ENCODE measurements around the gene APEX2. TPM values are rescaled to one million over a fixed set of nuclear protein-coding genes. Genes with fewer than 3 reads are reported as not detected.

The APEX2 gene
- total and polyA plus RNA-seq, 2 of the 4 experiments (the other 2 are of a cell fraction): 3.4 to 16.5 TPM

- WGBS, 2 experiments (ENCODE audit: extremely low coverage in 2 of 2, insufficient read length in 1 of 2): 83% methylated on average over 1 of the region's 7 CpGs; no CpG with 5 or more reads in 1 of the 2 experiments
- POLR2A ChIA-PET (ENCODE audit: unreplicated experiment): no interaction called here
- dilution Hi-C loops (cut with HindIII; ENCODE audit: low sequenced_read_pairs, unreplicated experiment): no loop called here
- TF ChIP-seq MXI1 (IDR thresholded peaks at IDR 0.05; ENCODE audit: borderline replicate concordance, low read depth, low read length): no peak
- TF ChIP-seq RCOR1 (IDR thresholded peaks at IDR 0.05; ENCODE audit: insufficient replicate concordance, low read length): no peak
- TF ChIP-seq RAD21 (IDR thresholded peaks at IDR 0.05; ENCODE audit: low read length): no peak
- TF ChIP-seq BHLHE40 (IDR thresholded peaks at IDR 0.05; ENCODE audit: low read depth, low read length): no peak
- TF ChIP-seq FOS (IDR thresholded peaks at IDR 0.05; ENCODE audit: low read depth, low read length): no peak
- no peak for TF ChIP-seq RFX5 (IDR thresholded peaks at IDR 0.05; ENCODE audit: low read depth, low read length)
- TF ChIP-seq NFE2L2 (IDR thresholded peaks at IDR 0.05; ENCODE audit: low read depth, low read length): no peak
- TF ChIP-seq CHD1 (IDR thresholded peaks at IDR 0.05; ENCODE audit: low read depth, low read length): no peak
- no peak for TF ChIP-seq CTCF (conservative IDR thresholded peaks at IDR 0.05; ENCODE audit: low read depth, low read length)
- TF ChIP-seq MAZ (IDR thresholded peaks at IDR 0.05; ENCODE audit: borderline replicate concordance, low read depth, low read length): no peak
- no peak for TF ChIP-seq MAFK (IDR thresholded peaks at IDR 0.05; ENCODE audit: low read depth, low read length)
- TF ChIP-seq POLR2A (IDR thresholded peaks at IDR 0.05; ENCODE audit: low read depth, low read length): no peak
- TF ChIP-seq CEBPB (IDR thresholded peaks at IDR 0.05; ENCODE audit: low read depth, low read length): no peak
- TF ChIP-seq ELK1 (IDR thresholded peaks at IDR 0.05; ENCODE audit: borderline replicate concordance, low read depth, low read length): no peak
- TF ChIP-seq SMC3 (IDR thresholded peaks at IDR 0.05; ENCODE audit: low read depth, low read length): no peak
These were observed 30.4 kb downstream of the APEX2 start, which contains the start of gene ALAS2 for GRCh38 chrX:55030271-55031205. ALAS2 (minus strand) TSS chrX:55030977; CDS start chrX:55026000, 4,977 bp downstream.

More at GRCh38 chrX:55030271-55031205, 30.4 kb downstream of the APEX2 start, which contains the start of gene ALAS2:
- H3K27me3 ChIP-seq (ENCODE audit: control insufficient read depth, insufficient read depth, low read length): peaks cover 8% of the 10 kb centered on the region
- no peak within 1 kb of the TSS for H2AK5ac ChIP-seq (ENCODE audit: low read depth, low read length)
- no peak within 1 kb of the TSS for H3K14ac ChIP-seq (replicated peaks; ENCODE audit: low read depth, low read length)
- H2AK9ac ChIP-seq (replicated peaks; ENCODE audit: low read depth, low read length, poor library complexity): no peak within 1 kb of the TSS
- no peaks in the 10 kb centered on the region for H3K36me3 ChIP-seq (ENCODE audit: control insufficient read depth, insufficient read depth, low read length)
- CTCF ChIA-PET: no interaction called here
- H2BK20ac ChIP-seq (ENCODE audit: low read depth, low read length): no peak within 1 kb of the TSS
- H3K27ac ChIP-seq (ENCODE audit: insufficient read depth, low read length): no peak within 1 kb of the TSS
- H2AFZ ChIP-seq (replicated peaks; ENCODE audit: low read length, poor library complexity): no peak within 1 kb of the TSS
- no peak within 1 kb of the TSS for H4K8ac ChIP-seq (ENCODE audit: low read depth in 2 of 2, low read length in 2 of 2)
- no TSS peak for BruUV-seq (replicated peaks)
- H3K4ac ChIP-seq (ENCODE audit: low read depth, low read length): no peak within 1 kb of the TSS
- no peak within 1 kb of the TSS for H3K4me3 ChIP-seq (ENCODE audit: insufficient read depth, low read depth, low read length)
- no peak within 1 kb of the TSS for H2BK120ac ChIP-seq (ENCODE audit: low read depth, low read length)
- no peak within 1 kb of the TSS for H2BK5ac ChIP-seq (ENCODE audit: low read depth, low read length, poor library complexity, severe bottlenecking)
- no peaks in the 10 kb centered on the region for H3K4me1 ChIP-seq (ENCODE audit: control insufficient read depth, insufficient read depth, low read length)
- no peak within 1 kb of the TSS for H3K23ac ChIP-seq (ENCODE audit: low read depth, low read length)
- H3K9ac ChIP-seq (ENCODE audit: low read depth, low read length): no peak within 1 kb of the TSS
- no peaks in the 10 kb centered on the region for H4K20me1 ChIP-seq (ENCODE audit: insufficient read depth, low read length)
- H3K79me1 ChIP-seq (ENCODE audit: low read depth in 1 of 2, low read length in 2 of 2): no peaks in the 10 kb centered on the region
- no peak for ATAC-seq (ENCODE audit: low read depth)
- H2BK15ac ChIP-seq (ENCODE audit: low read depth, low read length): no peak within 1 kb of the TSS
- DNase-seq: no peak
- no peak within 1 kb of the TSS for H4K91ac ChIP-seq (ENCODE audit: insufficient read depth, low read depth, low read length)
- H3K9me3 ChIP-seq (ENCODE audit: control insufficient read depth, insufficient read depth, low read length): no peaks in the 10 kb centered on the region
- H3K9me1 ChIP-seq (ENCODE audit: insufficient read depth, low read length): no peaks in the 10 kb centered on the region
- H4K5ac ChIP-seq (ENCODE audit: low read depth, low read length): no peak within 1 kb of the TSS
- intact Hi-C loops (cut with micrococcal nuclease) (no loop called here), in situ Hi-C loops (cut with MboI; ENCODE audit: low sequenced_read_pairs) (no loop called here)
- no peak within 1 kb of the TSS for H3K4me2 ChIP-seq (ENCODE audit: low read depth, low read length)
- no peak within 1 kb of the TSS for H3K56ac ChIP-seq (ENCODE audit: extremely low read depth, insufficient read depth, low read length)
- no peak within 1 kb of the TSS for H3K18ac ChIP-seq (ENCODE audit: low read depth, low read length)
